Nephron (organoid): ENCODE results near the gene TAOK2.

Experiments used
- H3K27ac Mint-ChIP-seq, 3 experiments: 2 replicates each; pipeline ENCODE4 v1.8.0; 2020; ENCODE audit warnings: mixed read lengths in 3 of 3, mild to moderate bottlenecking in 2 of 3, moderate library complexity in 1 of 3
- H3K27me3 Mint-ChIP-seq: 2 replicates; pipeline ENCODE4 v1.8.0; 2021; ENCODE audit warnings: low read depth, mild to moderate bottlenecking, moderate library complexity, mixed read lengths
- H3K36me3 Mint-ChIP-seq: 2 replicates; pipeline ENCODE4 v1.8.0; 2020; ENCODE audit warnings: low read depth, mixed read lengths
- H3K4me1 Mint-ChIP-seq: 2 replicates; pipeline ENCODE4 v1.8.0; 2020; ENCODE audit warnings: mixed read lengths
- H3K4me3 Mint-ChIP-seq, 3 experiments: 2 replicates each; pipeline ENCODE4 v1.8.0; 2020; ENCODE audit warnings: mild to moderate bottlenecking in 3 of 3, mixed read lengths in 3 of 3, moderate library complexity in 2 of 3
- H3K9me3 Mint-ChIP-seq: 2 replicates; pipeline ENCODE4 v1.8.0; 2020; ENCODE audit warnings: mixed read lengths
- CTCF ChIP-seq, 3 experiments: fragments of 200-600 bp; sonication (generic); IDR thresholded peaks; one replicate each; pipeline ENCODE4 v1.5.0; 2021; ENCODE audit warnings: antibody characterized with exemption in 3 of 3; ENCODE audit not compliant: unreplicated experiment in 3 of 3

Gene TAOK2

GRCh38 chr16:30004424-30004776, 30.7 kb downstream of the TAOK2 start:
- Mint-ChIP-seq H3K4me1 (no peaks in the 10 kb centered on the region), H3K9me3 (no peaks in the 10 kb centered on the region), H3K36me3 (peaks cover 4% of the 10 kb centered on the region), H3K4me3 (no peak overlapping the region), H3K27me3 (peaks cover 15% of the 10 kb centered on the region), H3K27ac (no peak overlapping the region)
- TF ChIP-seq CTCF (IDR thresholded peaks at IDR 0.05; ENCODE audit: unreplicated experiment in 3 of 3): no peak

- H3K27ac Mint-ChIP-seq: no peak overlapping the region
- peaks cover 19% of the 10 kb centered on the region for H3K27me3 Mint-ChIP-seq
- TF ChIP-seq CTCF (IDR thresholded peaks at IDR 0.05; ENCODE audit: unreplicated experiment in 3 of 3): no peak
- H3K4me1 Mint-ChIP-seq: no peaks in the 10 kb centered on the region
- H3K4me3 Mint-ChIP-seq: no peak overlapping the region
- no peaks in the 10 kb centered on the region for H3K9me3 Mint-ChIP-seq
- H3K36me3 Mint-ChIP-seq: peaks cover 4% of the 10 kb centered on the region
Observed at GRCh38 chr16:30004811-30005242, 31.2 kb downstream of the TAOK2 start.

GRCh38 chr16:30005341-30006094, 31.9 kb downstream of the TAOK2 start:
- peak; percentile 72 to 78 (median 73) for TF ChIP-seq CTCF (IDR thresholded peaks at IDR 0.05; ENCODE audit: unreplicated experiment in 3 of 3)
- Mint-ChIP-seq H3K9me3 (no peaks in the 10 kb centered on the region), H3K27me3 (peaks cover 26% of the 10 kb centered on the region), H3K27ac (no peak overlapping the region), H3K4me3 (no peak overlapping the region), H3K4me1 (no peaks in the 10 kb centered on the region), H3K36me3 (peaks cover 4% of the 10 kb centered on the region)

GRCh38 chr16:30006095-30006473, 32.4 kb downstream of the TAOK2 start:
- H3K27ac Mint-ChIP-seq: no peak overlapping the region
- H3K4me3 Mint-ChIP-seq: no peak overlapping the region
- no peak for TF ChIP-seq CTCF (IDR thresholded peaks at IDR 0.05; ENCODE audit: unreplicated experiment in 3 of 3)
- H3K9me3 Mint-ChIP-seq: no peaks in the 10 kb centered on the region
- no peaks in the 10 kb centered on the region for H3K4me1 Mint-ChIP-seq
- H3K27me3 Mint-ChIP-seq: peaks cover 27% of the 10 kb centered on the region
- peaks cover 4% of the 10 kb centered on the region for H3K36me3 Mint-ChIP-seq

- H3K27me3 Mint-ChIP-seq: peaks cover 28% of the 10 kb centered on the region
- no peak overlapping the region for H3K27ac Mint-ChIP-seq
- peaks cover 1% of the 10 kb centered on the region for H3K4me1 Mint-ChIP-seq
- no peaks in the 10 kb centered on the region for H3K9me3 Mint-ChIP-seq
- no peak for TF ChIP-seq CTCF (IDR thresholded peaks at IDR 0.05; ENCODE audit: unreplicated experiment in 3 of 3)
- no peak overlapping the region for H3K4me3 Mint-ChIP-seq
- peaks cover 3% of the 10 kb centered on the region for H3K36me3 Mint-ChIP-seq
Observed at GRCh38 chr16:30006659-30007377, 33.1 kb downstream of the TAOK2 start.
